Transverse colon (tissue), 3 donors: ENCODE results near the gene SHC3.

Experiments used
- EP300 ChIP-seq: sonication (generic); formaldehyde crosslinking; IDR thresholded peaks from one replicate; pipeline ENCODE4 v1.6.1; 2017; ENCODE audit warnings: antibody characterized with exemption, low read depth
- POLR2A ChIP-seq: fragments of 450-650 bp; IDR thresholded peaks from one replicate; pipeline ENCODE4 v1.6.1; 2016; ENCODE audit warnings: antibody characterized with exemption, mild to moderate bottlenecking, moderate library complexity
- TF ChIP-seq, protein P1 (sequence below), 5 experiments: fragments of 200-600 bp in 3 of 5; fragments of 450-650 bp in 2 of 5; sonication (generic) in 3 of 5; IDR thresholded peaks; 1 replicate in 2 of 5; 2 replicates in 3 of 5; pipeline ENCODE4 v1.5.1; 2016 to 2017; ENCODE audit warnings: antibody characterized with exemption in 5 of 5, inconsistent platforms in 3 of 5, mild to moderate bottlenecking in 2 of 5, moderate library complexity in 1 of 5

GRCh38 chr9:89173072-89173471 is 5.5 kb downstream of the SHC3 start:
- TF ChIP-seq POLR2A (no peak), EP300 (no peak)
- TF ChIP-seq, protein P1, sequence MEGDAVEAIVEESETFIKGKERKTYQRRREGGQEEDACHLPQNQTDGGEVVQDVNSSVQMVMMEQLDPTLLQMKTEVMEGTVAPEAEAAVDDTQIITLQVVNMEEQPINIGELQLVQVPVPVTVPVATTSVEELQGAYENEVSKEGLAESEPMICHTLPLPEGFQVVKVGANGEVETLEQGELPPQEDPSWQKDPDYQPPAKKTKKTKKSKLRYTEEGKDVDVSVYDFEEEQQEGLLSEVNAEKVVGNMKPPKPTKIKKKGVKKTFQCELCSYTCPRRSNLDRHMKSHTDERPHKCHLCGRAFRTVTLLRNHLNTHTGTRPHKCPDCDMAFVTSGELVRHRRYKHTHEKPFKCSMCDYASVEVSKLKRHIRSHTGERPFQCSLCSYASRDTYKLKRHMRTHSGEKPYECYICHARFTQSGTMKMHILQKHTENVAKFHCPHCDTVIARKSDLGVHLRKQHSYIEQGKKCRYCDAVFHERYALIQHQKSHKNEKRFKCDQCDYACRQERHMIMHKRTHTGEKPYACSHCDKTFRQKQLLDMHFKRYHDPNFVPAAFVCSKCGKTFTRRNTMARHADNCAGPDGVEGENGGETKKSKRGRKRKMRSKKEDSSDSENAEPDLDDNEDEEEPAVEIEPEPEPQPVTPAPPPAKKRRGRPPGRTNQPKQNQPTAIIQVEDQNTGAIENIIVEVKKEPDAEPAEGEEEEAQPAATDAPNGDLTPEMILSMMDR (IDR thresholded peaks at IDR 0.05), result no peak
